Activated T-cell treated with anti-CD3 and anti-CD28 coated beads, Interleukin-2, amount 50 U/mL, for 1 hour (primary cell): ENCODE results near the gene EEF2K.
A peak's percentile ranks its signal among the peaks of the same experiment; 100 is the strongest.
"Not testable (repeated sequence)": the region's sequence is repeated elsewhere in the genome, so short reads cannot be mapped to it uniquely, and the experiment has no call there.

Experiments
- DNase-seq: peaks from one replicate; pipeline ENCODE4 v3.0.0-alpha.2; 2020

Gene EEF2K

DNA sequence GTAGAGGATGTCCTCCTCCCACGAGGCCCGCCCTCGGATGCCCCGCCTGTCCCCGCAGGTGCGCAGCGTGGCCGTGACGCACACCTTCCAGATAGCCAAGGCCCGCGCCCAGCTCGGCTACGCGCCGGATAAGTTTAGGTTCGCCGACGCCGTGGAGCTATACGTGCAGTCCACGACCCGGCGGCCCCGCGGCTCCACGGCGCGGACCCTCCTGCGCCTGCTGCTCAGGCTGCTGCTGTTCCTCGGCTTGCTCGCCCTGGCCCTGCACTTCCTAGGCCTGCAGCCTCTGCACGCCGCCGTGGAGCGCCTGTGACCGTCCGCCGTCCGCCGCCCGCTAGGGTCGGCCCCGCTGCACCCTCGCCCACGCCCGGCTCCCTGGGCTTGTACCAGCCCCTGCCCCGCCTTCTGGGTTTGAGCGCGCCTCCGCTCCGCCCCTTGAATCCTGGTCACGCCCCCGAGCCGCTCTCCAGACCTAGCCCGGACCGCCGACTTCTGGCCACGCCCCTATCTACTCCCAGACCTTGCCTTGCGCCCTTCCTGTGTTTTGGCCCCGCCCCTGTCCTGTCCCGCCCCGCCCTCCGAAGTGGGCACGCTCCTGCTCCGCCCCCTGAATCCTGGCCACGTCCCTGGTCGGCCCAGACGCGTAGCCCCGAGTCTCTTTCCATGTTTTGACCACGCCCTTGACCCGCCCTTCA, 15.8 kb upstream of the EEF2K start:
- peak; percentile 92 for DNase-seq

- DNase-seq: peak; percentile 100
These were observed 15.1 kb upstream of the EEF2K start for GRCh38 chr16:22190776-22191531.

DNA sequence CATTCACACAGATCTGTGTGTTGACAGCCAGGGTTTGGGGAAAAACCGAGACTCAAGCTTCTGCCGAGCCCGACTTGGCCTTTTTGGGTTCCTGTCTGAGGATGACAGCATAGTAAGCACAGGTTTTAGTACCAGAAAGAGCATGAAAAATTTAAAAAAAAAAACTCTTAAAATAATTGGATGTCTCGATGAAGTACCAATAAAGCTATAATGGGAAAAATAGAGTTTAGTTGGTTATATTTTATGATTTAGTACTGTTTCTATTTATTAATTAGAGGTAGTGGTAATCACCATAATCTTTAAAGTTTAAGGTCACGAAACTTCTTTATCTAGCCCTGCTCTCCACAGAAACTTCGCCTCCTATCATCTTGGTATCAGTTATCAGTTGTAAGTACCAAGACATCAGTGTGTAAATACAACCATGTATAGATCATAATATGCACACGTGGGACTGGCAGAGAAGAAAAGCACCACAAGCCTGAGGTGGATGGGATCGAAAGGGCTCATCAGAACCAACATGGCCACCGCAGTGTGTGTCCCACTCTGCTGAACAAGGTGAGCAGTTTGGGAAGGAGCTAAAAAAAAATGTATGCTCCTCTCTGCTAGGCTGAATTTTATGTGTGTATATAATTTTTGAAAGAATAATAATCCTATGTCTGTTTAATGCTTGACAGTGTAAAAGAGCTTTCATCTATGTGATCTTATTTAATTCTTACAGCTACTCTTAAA, 14.4 kb upstream of the EEF2K start:
- DNase-seq: peak; percentile 42

DNA sequence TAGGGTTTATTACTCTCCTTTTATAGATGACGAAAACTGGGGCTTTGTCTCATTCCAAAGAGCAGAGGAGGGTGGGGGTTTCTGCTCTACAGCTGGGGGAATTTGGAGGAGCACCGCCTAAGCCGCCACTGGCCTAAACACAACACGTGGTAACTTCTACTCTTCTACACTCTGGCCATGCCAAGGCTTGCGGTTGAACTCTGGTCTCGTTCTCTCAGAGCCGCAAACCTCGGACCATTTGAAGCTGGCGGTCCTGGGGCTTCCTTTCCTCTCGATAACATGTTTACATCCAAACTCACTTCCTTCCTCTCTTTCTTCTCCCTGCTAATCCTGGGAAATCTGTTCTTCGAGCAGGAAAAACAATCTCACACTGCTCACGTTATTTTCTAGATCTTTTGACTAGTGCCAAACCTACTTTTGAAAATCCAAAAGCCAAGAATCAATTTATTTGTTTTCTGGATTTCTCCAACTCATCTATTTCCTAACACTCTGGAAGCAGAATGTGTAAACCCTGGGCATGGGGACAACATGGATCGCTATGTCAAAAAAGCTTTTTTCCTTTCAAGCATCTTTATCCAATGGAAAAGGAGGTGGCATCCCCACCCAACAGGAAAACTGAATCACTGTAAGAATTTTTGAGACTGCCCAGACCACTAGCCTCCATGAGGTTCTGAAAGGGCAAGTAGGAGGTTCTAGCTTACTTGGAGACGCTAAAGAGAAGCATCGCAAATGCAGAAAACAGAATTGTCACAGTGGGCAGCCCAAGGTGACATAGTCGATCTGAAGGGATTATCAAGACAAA, 13.6 kb upstream of the EEF2K start:
- peak; percentile 72 for DNase-seq

DNA sequence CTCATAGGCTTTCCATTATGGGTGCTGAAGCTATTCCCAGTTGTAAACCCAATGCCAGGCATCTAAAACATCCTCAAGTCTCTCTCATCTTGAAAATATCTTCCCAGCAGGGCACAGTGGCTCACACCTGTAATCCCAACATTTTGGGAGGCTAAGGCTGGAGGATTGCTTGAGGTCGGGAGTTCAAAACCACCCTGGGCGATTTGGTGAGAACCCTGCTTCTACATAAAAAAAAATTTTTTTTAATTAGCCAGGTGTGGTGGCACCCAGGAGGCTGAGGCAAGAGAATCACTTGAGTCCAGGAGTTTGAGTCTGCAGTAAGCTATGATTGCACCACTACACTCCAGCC, 13.0 kb upstream of the EEF2K start:
- no peak for DNase-seq

- DNase-seq: no peak
These were observed 11.2 kb upstream of the EEF2K start for GRCh38 chr16:22194707-22195444.

DNA sequence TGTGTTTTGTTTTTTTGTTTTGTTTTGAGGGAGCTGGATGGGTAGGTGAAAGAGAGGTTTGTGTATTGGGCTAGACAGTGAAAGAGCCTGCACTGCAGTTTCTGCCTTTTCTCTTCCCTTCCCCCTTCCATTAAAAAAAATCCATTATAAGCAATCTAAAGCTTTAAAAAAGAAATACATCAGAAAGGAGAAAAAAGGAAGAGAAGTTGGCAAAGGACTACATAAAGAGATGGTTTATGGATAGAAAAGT, 10.7 kb upstream of the EEF2K start:
- DNase-seq: no peak

GRCh38 chr16:22195695-22196558, 10.2 kb upstream of the EEF2K start:
- DNase-seq: peak; percentile 95

DNA sequence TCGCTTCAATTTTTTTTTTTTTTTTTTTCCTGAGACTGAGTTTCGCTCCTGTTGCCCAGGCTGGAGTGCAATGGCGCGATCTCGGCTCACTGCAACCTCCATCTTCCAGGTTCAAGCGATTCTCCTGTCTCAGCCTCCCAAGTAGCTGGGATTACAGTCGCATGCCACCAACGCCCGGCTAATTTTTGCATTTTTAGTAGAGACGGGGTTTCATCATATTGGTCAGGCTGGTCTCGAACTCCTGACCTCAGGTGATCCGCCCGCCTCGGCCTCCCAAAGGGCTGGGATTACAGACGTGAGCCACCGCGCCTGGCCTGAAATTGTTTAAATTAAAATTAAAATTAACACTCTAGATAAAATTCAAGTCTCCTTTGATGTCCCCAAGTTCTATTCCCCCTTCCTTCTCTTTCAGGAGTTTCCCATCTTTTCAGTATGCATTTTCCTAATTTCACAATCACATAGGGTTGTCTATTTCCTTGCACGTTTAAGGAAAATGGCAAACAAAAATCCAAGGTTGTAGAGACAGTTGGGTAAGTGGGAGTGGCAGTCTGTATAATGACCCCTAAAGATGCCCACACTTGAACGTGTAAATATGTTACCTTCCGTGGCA, 9.4 kb upstream of the EEF2K start:
- DNase-seq: not testable (repeated sequence)

GRCh38 chr16:22198547-22199293, 7.4 kb upstream of the EEF2K start:
- DNase-seq: no peak

DNA sequence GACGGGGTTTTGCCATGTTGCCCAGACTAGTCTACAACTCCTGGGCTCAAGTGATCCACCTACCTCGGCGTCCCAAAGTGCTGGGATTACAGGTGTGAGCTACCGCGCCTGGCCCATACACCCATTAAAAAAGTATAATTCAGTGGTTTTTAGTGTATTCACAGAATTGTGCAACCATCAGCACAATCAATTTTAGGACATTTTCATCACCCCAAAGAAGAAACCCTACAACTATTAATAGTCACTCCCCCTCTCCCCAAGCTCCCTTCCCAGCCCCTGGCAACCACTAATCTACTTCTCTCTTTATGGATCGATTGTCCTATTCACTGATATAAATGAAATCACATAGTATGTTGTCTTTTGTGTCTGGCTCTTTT, 3.8 kb upstream of the EEF2K start:
- DNase-seq: no peak

- no peak for DNase-seq
These were observed 3.0 kb upstream of the EEF2K start for GRCh38 chr16:22203091-22203490.

DNA sequence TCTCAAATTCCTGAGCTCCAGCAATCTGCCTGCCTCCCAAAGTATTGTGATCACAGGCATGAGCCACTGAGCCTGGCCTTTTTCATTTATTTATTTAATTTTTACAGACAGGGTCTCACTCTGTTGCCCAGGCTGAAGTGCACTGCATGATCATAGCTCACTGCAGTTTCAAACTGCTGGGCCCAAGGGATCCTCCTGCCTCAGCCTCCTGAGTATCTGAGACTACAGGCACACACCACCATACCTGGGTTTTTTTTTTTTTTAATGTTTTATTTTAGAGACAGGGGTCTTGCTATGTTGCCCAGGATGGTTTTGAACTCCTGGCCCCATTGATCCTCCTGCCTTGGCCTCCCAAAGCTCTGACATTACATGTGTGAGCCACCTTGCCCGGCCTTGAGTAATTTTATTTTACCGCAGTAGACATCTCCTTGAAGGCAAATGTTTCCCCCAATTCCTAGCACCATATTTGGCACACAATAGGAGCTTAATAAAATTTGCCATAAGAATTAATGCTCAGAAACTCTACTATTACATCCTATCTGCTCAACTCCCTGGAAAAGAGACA, 1.9 kb upstream of the EEF2K start:
- no peak for DNase-seq

GRCh38 chr16:22205577-22206012, 483 bp upstream of the EEF2K start:
- no peak for DNase-seq

DNA sequence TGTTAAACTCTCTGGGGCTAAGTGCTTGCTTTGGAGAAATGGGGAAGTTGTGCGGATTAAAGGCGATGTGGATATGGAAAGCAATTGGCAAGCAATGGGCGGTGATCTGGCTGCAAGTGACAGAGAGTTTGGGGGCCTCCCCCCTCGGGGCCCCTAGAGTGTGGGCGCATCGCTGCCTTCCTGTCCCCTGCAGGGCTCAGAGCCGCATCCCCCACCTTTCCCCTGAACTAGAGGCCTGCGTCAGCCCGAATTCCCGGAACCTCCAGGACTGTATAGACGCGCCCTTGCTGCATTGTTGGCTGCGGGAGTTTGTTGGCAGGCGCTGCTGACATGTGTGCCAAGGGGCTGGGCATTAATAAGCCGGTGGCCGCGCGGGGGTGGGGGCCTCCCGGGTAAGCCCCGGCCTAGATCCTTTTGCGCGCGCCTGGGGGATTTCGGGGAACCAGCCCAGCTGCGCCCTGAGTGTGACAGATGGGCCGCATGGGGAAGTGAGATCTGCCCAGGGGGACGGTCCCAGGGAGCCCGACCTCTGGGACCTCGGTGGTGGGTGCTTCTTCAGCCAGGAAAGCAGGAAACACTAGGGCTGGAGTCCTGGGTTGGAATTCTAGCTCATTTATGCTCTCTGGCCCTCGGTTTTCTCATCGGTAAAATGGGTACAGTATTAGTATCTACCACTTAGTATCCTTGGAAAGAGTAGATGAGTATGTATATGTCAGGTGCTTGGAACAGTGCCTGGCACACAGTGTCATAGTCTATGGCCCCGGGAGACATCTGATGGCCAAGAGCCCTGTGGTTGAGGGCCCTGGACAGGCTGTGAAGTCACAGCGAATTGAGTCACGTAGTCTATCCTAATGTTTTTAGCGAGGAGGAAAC, 1.0 kb downstream of the EEF2K start:
- DNase-seq: peak; percentile 67

- no peak for DNase-seq
These were observed 1.8 kb downstream of the EEF2K start for GRCh38 chr16:22207715-22208360.

DNA sequence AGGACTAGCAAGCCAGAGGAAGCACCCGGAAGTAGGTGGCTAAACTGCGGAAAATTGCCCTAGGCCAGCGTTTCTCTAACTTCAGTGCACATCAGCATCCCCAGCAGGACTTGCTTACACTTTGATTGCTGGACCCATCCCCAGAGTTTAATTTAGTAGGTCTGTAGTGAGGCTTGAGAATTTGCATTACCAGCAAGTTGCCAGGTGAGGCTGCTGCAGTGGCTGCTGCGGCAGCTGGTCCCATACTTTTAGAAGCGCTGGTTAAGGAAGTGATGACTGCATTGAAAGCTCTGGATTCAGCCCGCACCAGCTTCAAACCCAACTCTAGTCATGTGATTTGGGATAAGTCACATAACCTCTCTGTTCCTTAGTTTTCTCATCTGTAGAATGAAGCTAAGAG, 4.2 kb downstream of the EEF2K start:
- no peak for DNase-seq

DNA sequence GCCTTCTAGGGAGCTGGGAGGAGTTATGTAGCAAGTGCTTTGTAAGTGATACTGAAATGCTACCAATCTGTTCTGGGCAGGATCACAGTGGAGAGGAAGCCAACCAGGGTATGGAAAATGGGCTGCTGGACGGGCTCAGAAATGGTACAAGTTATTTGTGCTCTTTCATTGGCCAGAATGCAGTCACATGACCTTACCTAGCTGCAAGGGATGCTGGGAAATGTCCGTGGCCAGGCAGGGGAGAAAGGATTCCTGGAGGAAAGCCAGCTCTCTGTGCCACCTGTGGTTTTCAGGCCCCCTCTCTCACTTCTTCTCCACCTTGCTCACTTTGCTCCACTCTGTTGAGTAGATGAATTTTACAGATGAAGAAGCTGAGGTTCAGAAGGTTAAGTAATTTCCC, 4.8 kb downstream of the EEF2K start:
- DNase-seq: no peak

- no peak for DNase-seq
These were observed 7.2 kb downstream of the EEF2K start for GRCh38 chr16:22213236-22213635.
